Measurements from ENCODE around the gene TUT7.

Gene TUT7

DNA sequence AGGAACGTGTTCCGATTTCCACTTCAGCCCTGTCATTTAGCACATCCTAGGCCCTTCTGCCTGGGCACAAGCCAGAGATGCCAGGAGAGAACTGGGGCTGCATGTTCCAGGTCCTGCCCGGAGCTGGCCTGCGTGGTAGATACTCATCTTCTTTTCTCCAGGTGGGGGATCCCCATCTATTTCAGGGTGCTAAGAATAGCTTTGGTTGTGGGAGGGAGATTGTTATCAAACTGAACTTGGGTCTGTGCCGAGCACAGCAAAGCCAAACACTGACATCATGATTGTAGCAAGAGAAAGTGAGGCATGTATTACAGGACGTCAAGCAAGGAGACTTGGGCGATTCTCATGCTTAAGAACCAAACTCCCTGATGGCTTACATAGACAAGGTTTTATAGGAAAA lies 113.0 kb downstream of the TUT7 start:
- no peak for TF ChIP-seq EZH2phosphoT487 (IDR thresholded peaks at IDR 0.05; ENCODE audit: borderline replicate concordance, low read length)
- TF ChIP-seq, protein P1, sequence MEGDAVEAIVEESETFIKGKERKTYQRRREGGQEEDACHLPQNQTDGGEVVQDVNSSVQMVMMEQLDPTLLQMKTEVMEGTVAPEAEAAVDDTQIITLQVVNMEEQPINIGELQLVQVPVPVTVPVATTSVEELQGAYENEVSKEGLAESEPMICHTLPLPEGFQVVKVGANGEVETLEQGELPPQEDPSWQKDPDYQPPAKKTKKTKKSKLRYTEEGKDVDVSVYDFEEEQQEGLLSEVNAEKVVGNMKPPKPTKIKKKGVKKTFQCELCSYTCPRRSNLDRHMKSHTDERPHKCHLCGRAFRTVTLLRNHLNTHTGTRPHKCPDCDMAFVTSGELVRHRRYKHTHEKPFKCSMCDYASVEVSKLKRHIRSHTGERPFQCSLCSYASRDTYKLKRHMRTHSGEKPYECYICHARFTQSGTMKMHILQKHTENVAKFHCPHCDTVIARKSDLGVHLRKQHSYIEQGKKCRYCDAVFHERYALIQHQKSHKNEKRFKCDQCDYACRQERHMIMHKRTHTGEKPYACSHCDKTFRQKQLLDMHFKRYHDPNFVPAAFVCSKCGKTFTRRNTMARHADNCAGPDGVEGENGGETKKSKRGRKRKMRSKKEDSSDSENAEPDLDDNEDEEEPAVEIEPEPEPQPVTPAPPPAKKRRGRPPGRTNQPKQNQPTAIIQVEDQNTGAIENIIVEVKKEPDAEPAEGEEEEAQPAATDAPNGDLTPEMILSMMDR (IDR thresholded peaks at IDR 0.05; ENCODE audit: low read depth, low read length, poor library complexity, severe bottlenecking): no peak
- no peaks in the 10 kb centered on the region for H3K9me2 ChIP-seq (replicated peaks; ENCODE audit: control insufficient read depth, low read length)
- H3K4me2 ChIP-seq (ENCODE audit: low read length): no peak overlapping the region
- H3K4me1 ChIP-seq (ENCODE audit: control insufficient read depth, low read length): no peaks in the 10 kb centered on the region
- H4K20me1 ChIP-seq (ENCODE audit: control insufficient read depth, insufficient read depth, low read depth, low read length): no peaks in the 10 kb centered on the region
- H3K27ac ChIP-seq (ENCODE audit: low read depth, low read length): no peak overlapping the region
- H3F3A ChIP-seq (ENCODE audit: control insufficient read depth, insufficient read depth): no peaks in the 10 kb centered on the region
- no peaks in the 10 kb centered on the region for H3K36me3 ChIP-seq (ENCODE audit: control insufficient read depth, low read length)
- H3K27me3 ChIP-seq (ENCODE audit: control insufficient read depth, low read length): 0 out of 2 replicates have a peak, but pooled peaks cover 2% of the 10 kb centered on the region
- H3K79me2 ChIP-seq (ENCODE audit: control insufficient read depth, low read length): no peaks in the 10 kb centered on the region
- no peaks in the 10 kb centered on the region for H3K9me3 ChIP-seq (ENCODE audit: control insufficient read depth, insufficient read depth, low read length)
- no peak overlapping the region for H3K4me3 ChIP-seq (ENCODE audit: low read length)

DNA sequence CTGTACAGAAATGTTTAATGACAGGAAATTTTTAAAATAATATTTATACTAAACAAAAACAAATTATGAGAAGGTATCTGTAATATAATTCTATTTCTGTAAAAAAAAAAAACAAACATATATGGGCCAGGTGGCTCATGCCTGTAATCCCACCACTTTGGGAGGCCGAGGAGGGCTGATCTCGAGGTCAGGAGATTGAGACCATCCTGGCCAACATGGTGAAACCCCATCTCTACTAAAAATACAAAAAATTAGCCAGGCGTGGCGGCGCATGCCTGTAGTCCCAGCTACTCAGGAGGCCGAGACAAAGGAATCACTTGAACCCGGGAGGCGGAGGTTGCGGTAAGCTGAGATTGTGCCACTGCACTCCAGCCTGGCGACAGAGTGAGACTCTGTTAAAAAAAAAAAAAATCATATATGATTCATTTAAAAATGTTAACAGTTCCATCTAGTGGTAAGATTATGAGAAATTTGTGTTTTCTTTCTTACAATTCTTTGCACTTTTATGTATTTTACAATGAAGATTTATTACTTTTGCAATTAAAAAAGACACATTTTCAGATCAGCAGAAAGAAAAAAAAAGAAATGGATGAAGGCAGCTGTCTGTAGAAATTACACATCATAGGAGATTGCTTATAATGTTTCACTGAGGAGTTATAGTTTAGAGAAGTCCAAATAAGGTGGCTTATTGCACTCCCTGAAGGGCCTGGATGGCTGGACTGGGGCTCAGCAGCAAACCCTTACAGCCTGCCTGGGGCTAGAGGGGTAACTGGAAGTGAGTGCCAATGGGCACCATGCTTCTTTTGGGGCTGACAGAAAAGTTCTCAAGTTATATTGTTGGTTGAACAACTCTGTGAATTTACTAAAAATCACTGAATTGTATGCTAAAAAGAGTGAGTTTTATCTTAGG lies 115.1 kb downstream of the TUT7 start:
- H3K79me2 ChIP-seq (ENCODE audit: control insufficient read depth, low read length): no peaks in the 10 kb centered on the region
- no peaks in the 10 kb centered on the region for H4K20me1 ChIP-seq (ENCODE audit: control insufficient read depth, insufficient read depth, low read depth, low read length)
- H3K27ac ChIP-seq (ENCODE audit: low read depth, low read length): no peak overlapping the region
- H3K4me2 ChIP-seq (ENCODE audit: low read length): no peak overlapping the region
- H3K9me3 ChIP-seq (ENCODE audit: control insufficient read depth, insufficient read depth, low read length): no peaks in the 10 kb centered on the region
- TF ChIP-seq, protein P1 (IDR thresholded peaks at IDR 0.05; ENCODE audit: low read depth, low read length, poor library complexity, severe bottlenecking): no peak
- TF ChIP-seq EZH2phosphoT487 (IDR thresholded peaks at IDR 0.05; ENCODE audit: borderline replicate concordance, low read length): no peak
- no peaks in the 10 kb centered on the region for H3F3A ChIP-seq (ENCODE audit: control insufficient read depth, insufficient read depth)
- 0 out of 2 replicates have a peak, but pooled peaks cover 2% of the 10 kb centered on the region for H3K27me3 ChIP-seq (ENCODE audit: control insufficient read depth, low read length)
- H3K4me1 ChIP-seq (ENCODE audit: control insufficient read depth, low read length): no peaks in the 10 kb centered on the region
- no peaks in the 10 kb centered on the region for H3K36me3 ChIP-seq (ENCODE audit: control insufficient read depth, low read length)
- no peak overlapping the region for H3K4me3 ChIP-seq (ENCODE audit: low read length)
- H3K9me2 ChIP-seq (replicated peaks; ENCODE audit: control insufficient read depth, low read length): no peaks in the 10 kb centered on the region
